Memory B cell (primary cell): ENCODE data around the gene ARHGEF38.

Source experiments
- ATAC-seq: fragments of 150-1000 bp; cut with Tn5 transposase; 2 replicates; pipeline ENCODE4 v1.10.0; 2021; ENCODE audit warnings: low read depth, mild to moderate bottlenecking, moderate library complexity
- DNase-seq, 2 donors: peaks; one replicate each; pipeline ENCODE4 v3.0.0; 2022; ENCODE audit warnings: low spot score in 2 of 2
- H3K27ac Mint-ChIP-seq: one replicate; pipeline ENCODE4 v1.8.0; 2022; ENCODE audit warnings: mild to moderate bottlenecking, moderate library complexity, mixed read lengths
- H3K27me3 Mint-ChIP-seq: one replicate; pipeline ENCODE4 v1.8.0; 2022; ENCODE audit warnings: mixed read lengths
- H3K36me3 Mint-ChIP-seq: one replicate; pipeline ENCODE4 v1.8.0; 2022; ENCODE audit warnings: mild to moderate bottlenecking, mixed read lengths
- H3K4me1 Mint-ChIP-seq: one replicate; pipeline ENCODE4 v1.8.0; 2022; ENCODE audit warnings: mixed read lengths
- H3K4me3 Mint-ChIP-seq: one replicate; pipeline ENCODE4 v1.8.0; 2022; ENCODE audit warnings: mild to moderate bottlenecking, moderate library complexity, mixed read lengths
- H3K9me3 Mint-ChIP-seq: one replicate; pipeline ENCODE4 v1.8.0; 2022; ENCODE audit warnings: mixed read lengths

ARHGEF38 gene

GRCh38 chr4:105543881-105544280 is 8.5 kb upstream of the ARHGEF38 start:
- H3K27ac Mint-ChIP-seq: no peak overlapping the region
- no peak for ATAC-seq
- H3K36me3 Mint-ChIP-seq: no peaks in the 10 kb centered on the region
- no peaks in the 10 kb centered on the region for H3K27me3 Mint-ChIP-seq
- H3K9me3 Mint-ChIP-seq: no peaks in the 10 kb centered on the region
- no peaks in the 10 kb centered on the region for H3K4me1 Mint-ChIP-seq
- no peak for DNase-seq
- no peak overlapping the region for H3K4me3 Mint-ChIP-seq

GRCh38 chr4:105544520-105545286 is 7.7 kb upstream of the ARHGEF38 start:
- DNase-seq: no peak
- Mint-ChIP-seq H3K4me3 (no peak overlapping the region), H3K27me3 (no peaks in the 10 kb centered on the region), H3K27ac (no peak overlapping the region), H3K4me1 (no peaks in the 10 kb centered on the region), H3K9me3 (no peaks in the 10 kb centered on the region), H3K36me3 (no peaks in the 10 kb centered on the region)
- no peak for ATAC-seq

GRCh38 chr4:105546086-105546485 is 6.3 kb upstream of the ARHGEF38 start:
- H3K4me1 Mint-ChIP-seq: no peaks in the 10 kb centered on the region
- no peaks in the 10 kb centered on the region for H3K9me3 Mint-ChIP-seq
- no peak overlapping the region for H3K4me3 Mint-ChIP-seq
- H3K27ac Mint-ChIP-seq: no peak overlapping the region
- ATAC-seq (no peak), DNase-seq (no peak)
- H3K27me3 Mint-ChIP-seq: no peaks in the 10 kb centered on the region
- no peaks in the 10 kb centered on the region for H3K36me3 Mint-ChIP-seq

GRCh38 chr4:105547769-105548168 is 4.7 kb upstream of the ARHGEF38 start:
- no peaks in the 10 kb centered on the region for H3K9me3 Mint-ChIP-seq
- no peaks in the 10 kb centered on the region for H3K36me3 Mint-ChIP-seq
- no peak overlapping the region for H3K27ac Mint-ChIP-seq
- no peaks in the 10 kb centered on the region for H3K27me3 Mint-ChIP-seq
- no peak overlapping the region for H3K4me3 Mint-ChIP-seq
- DNase-seq (no peak), ATAC-seq (no peak)
- peaks cover 4% of the 10 kb centered on the region for H3K4me1 Mint-ChIP-seq

DNA sequence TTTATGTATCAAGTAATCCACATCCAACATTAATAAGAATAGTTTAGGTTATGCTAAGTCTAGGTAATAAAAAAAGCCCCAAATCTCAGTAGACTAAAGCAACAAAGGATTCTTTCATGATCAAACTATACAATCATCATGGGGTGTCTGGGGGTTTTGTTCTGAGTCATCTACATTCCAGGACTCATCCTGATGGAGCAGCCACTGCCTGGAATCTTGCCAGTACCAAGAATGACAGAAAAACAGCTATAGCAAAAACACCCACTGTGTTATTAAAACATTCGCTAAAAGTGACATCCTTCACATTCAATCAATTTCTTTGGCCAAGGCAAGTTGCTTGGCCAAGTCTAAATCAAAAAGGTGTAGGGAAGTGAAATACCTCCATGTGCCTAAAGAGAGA is 3.9 kb upstream of the ARHGEF38 start:
- no peaks in the 10 kb centered on the region for H3K9me3 Mint-ChIP-seq
- H3K27me3 Mint-ChIP-seq: no peaks in the 10 kb centered on the region
- no peak overlapping the region for H3K4me3 Mint-ChIP-seq
- DNase-seq (no peak), ATAC-seq (no peak)
- H3K36me3 Mint-ChIP-seq: no peaks in the 10 kb centered on the region
- H3K4me1 Mint-ChIP-seq: peaks cover 4% of the 10 kb centered on the region
- no peak overlapping the region for H3K27ac Mint-ChIP-seq

- no peaks in the 10 kb centered on the region for H3K27me3 Mint-ChIP-seq
- H3K36me3 Mint-ChIP-seq: no peaks in the 10 kb centered on the region
- H3K4me1 Mint-ChIP-seq: peaks cover 4% of the 10 kb centered on the region
- no peaks in the 10 kb centered on the region for H3K9me3 Mint-ChIP-seq
- H3K4me3 Mint-ChIP-seq: no peak overlapping the region
- ATAC-seq: no peak
- DNase-seq: no peak
- no peak overlapping the region for H3K27ac Mint-ChIP-seq
Observed at GRCh38 chr4:105550641-105551040, 1.8 kb upstream of the ARHGEF38 start.

DNA sequence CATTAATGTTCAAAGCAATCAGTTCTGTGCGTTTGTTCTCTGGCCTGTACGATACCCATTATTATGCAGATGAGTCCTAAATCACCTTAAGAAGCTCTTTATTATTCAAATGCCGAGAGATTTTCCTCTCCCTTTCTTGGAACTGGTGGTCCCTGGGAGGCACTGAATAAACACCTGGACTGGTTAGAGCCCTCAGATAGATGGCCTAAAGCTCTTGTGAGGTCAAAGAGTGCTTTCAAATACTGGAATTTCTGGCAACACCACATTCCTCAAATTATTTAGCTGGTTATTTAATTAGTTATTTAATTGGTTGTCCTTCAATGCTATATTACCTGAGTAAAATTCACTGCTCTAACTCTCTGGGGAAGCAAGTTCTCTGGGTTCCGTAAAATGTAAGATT is 3.0 kb downstream of the ARHGEF38 start:
- Mint-ChIP-seq H3K4me3 (no peak overlapping the region), H3K27me3 (no peaks in the 10 kb centered on the region), H3K9me3 (no peaks in the 10 kb centered on the region), H3K36me3 (no peaks in the 10 kb centered on the region), H3K27ac (no peak overlapping the region), H3K4me1 (peaks cover 4% of the 10 kb centered on the region)
- ATAC-seq: no peak
- no peak for DNase-seq

DNA sequence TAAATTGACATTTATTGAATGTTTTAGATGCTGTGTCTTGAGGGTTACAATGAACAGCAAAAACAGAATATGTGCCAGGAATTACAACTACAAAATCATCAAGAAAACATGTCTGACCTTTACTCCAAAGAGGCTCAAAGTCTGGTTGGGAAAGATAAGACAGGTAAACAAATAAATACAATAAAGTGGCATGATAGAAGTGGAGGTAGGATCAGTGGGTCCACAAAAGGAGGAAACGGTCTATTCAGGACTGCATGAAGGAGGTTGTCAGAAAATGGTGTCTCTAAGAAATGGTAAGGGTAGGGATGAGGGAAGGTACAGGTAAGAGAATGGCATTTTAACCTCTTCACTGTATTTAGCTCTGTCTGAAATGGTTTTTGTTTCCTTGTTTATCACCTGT is 3.8 kb downstream of the ARHGEF38 start:
- DNase-seq (no peak), ATAC-seq (no peak)
- Mint-ChIP-seq H3K27me3 (no peaks in the 10 kb centered on the region), H3K27ac (no peak overlapping the region), H3K4me3 (no peak overlapping the region), H3K36me3 (no peaks in the 10 kb centered on the region), H3K9me3 (no peaks in the 10 kb centered on the region), H3K4me1 (peaks cover 4% of the 10 kb centered on the region)

- H3K9me3 Mint-ChIP-seq: no peaks in the 10 kb centered on the region
- H3K36me3 Mint-ChIP-seq: no peaks in the 10 kb centered on the region
- no peak overlapping the region for H3K27ac Mint-ChIP-seq
- DNase-seq (no peak), ATAC-seq (no peak)
- H3K27me3 Mint-ChIP-seq: peaks cover 5% of the 10 kb centered on the region
- no peaks in the 10 kb centered on the region for H3K4me1 Mint-ChIP-seq
- H3K4me3 Mint-ChIP-seq: no peak overlapping the region
Observed at GRCh38 chr4:105558277-105558676, 5.9 kb downstream of the ARHGEF38 start.

DNA sequence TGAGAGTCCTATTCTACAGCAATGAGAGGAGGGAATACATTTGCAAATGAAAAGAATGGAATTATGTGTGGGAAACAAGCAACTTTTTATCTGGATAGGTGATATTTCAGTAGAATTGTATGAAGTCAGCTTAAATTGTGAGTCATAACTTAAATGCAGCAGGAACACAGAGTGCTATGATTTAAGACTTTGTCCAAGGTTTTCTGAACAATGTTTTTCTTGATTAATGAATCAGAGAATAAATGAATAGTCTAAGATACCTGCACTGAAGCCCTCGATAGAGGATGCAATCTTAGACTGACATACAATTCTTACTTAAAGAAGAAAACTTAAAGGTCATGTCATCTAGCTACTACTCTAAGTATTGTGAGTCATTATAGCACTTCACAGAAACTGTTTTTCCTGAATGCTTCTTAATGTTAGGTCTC is 8.0 kb downstream of the ARHGEF38 start:
- H3K9me3 Mint-ChIP-seq: no peaks in the 10 kb centered on the region
- no peak overlapping the region for H3K4me3 Mint-ChIP-seq
- ATAC-seq (no peak), DNase-seq (no peak)
- H3K36me3 Mint-ChIP-seq: no peaks in the 10 kb centered on the region
- no peaks in the 10 kb centered on the region for H3K4me1 Mint-ChIP-seq
- peaks cover 5% of the 10 kb centered on the region for H3K27me3 Mint-ChIP-seq
- no peak overlapping the region for H3K27ac Mint-ChIP-seq

- no peak for DNase-seq
- Mint-ChIP-seq H3K27ac (no peak overlapping the region), H3K36me3 (no peaks in the 10 kb centered on the region), H3K4me1 (no peaks in the 10 kb centered on the region), H3K9me3 (no peaks in the 10 kb centered on the region), H3K27me3 (peaks cover 5% of the 10 kb centered on the region), H3K4me3 (no peak overlapping the region)
- ATAC-seq: no peak
Observed at GRCh38 chr4:105563352-105563751, 10.9 kb downstream of the ARHGEF38 start.

DNA sequence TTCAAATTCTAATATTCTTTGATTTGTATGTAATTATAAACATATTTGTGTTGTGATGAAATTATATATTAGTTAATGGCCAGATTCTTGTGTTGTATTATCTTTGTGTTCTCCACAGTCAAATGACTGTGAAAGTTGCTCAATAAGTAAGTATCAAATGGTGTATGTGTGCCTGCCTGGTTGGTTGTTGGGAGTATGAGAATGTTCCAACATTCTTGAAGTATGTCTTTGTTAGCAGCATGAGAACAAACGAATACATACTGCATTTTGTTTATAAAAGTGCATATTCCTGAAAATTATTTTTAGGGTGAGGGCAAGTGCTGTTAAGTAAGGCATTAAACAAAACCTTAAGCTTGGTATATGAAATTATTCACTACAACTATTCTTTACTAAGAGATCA is 16.2 kb downstream of the ARHGEF38 start:
- H3K9me3 Mint-ChIP-seq: no peaks in the 10 kb centered on the region
- DNase-seq (no peak), ATAC-seq (no peak)
- H3K4me3 Mint-ChIP-seq: no peak overlapping the region
- H3K27me3 Mint-ChIP-seq: no peaks in the 10 kb centered on the region
- no peaks in the 10 kb centered on the region for H3K36me3 Mint-ChIP-seq
- no peaks in the 10 kb centered on the region for H3K4me1 Mint-ChIP-seq
- H3K27ac Mint-ChIP-seq: no peak overlapping the region

- no peaks in the 10 kb centered on the region for H3K36me3 Mint-ChIP-seq
Observed at GRCh38 chr4:105569057-105569865, 16.8 kb downstream of the ARHGEF38 start.

GRCh38 chr4:105569866-105570236 is 17.4 kb downstream of the ARHGEF38 start:
- Mint-ChIP-seq H3K4me3 (no peak overlapping the region), H3K27me3 (no peaks in the 10 kb centered on the region), H3K36me3 (no peaks in the 10 kb centered on the region), H3K27ac (no peak overlapping the region), H3K4me1 (no peaks in the 10 kb centered on the region), H3K9me3 (no peaks in the 10 kb centered on the region)
- no peak for ATAC-seq
- DNase-seq: no peak

More at GRCh38 chr4:105569057-105569865, 16.8 kb downstream of the ARHGEF38 start:
- no peak overlapping the region for H3K27ac Mint-ChIP-seq
- no peaks in the 10 kb centered on the region for H3K4me1 Mint-ChIP-seq
- H3K9me3 Mint-ChIP-seq: no peaks in the 10 kb centered on the region
- no peak for ATAC-seq
- no peak overlapping the region for H3K4me3 Mint-ChIP-seq
- H3K27me3 Mint-ChIP-seq: no peaks in the 10 kb centered on the region
- no peak for DNase-seq
